D341Med (cell line): ENCODE results near the gene PARD3.

Experiments used
- DNase-seq: peaks from one replicate; pipeline ENCODE4 v3.0.0; 2012; ENCODE audit warnings: low spot score

Gene PARD3

GRCh38 chr10:34492081-34492480 lies 323.0 kb downstream of the PARD3 start:
- DNase-seq: no peak

GRCh38 chr10:34491678-34492077 lies 323.4 kb downstream of the PARD3 start:
- no peak for DNase-seq

GRCh38 chr10:34489973-34490745 lies 324.9 kb downstream of the PARD3 start:
- no peak for DNase-seq

GRCh38 chr10:34489411-34489810 lies 325.7 kb downstream of the PARD3 start:
- DNase-seq: no peak

GRCh38 chr10:34488476-34489130 lies 326.5 kb downstream of the PARD3 start:
- DNase-seq: no peak

GRCh38 chr10:34486008-34486407 lies 329.1 kb downstream of the PARD3 start:
- no peak for DNase-seq

GRCh38 chr10:34484164-34484563 lies 330.9 kb downstream of the PARD3 start:
- no peak for DNase-seq

GRCh38 chr10:34480345-34480744 lies 334.8 kb downstream of the PARD3 start:
- DNase-seq: no peak

GRCh38 chr10:34479520-34480179 lies 335.4 kb downstream of the PARD3 start:
- no peak for DNase-seq

GRCh38 chr10:34477249-34477648 lies 337.8 kb downstream of the PARD3 start:
- no peak for DNase-seq

GRCh38 chr10:34476608-34477007 lies 338.5 kb downstream of the PARD3 start:
- no peak for DNase-seq

GRCh38 chr10:34475786-34476185 lies 339.3 kb downstream of the PARD3 start:
- no peak for DNase-seq

- no peak for DNase-seq
These were observed 339.8 kb downstream of the PARD3 start for GRCh38 chr10:34475274-34475646.

GRCh38 chr10:34474555-34475273 lies 340.4 kb downstream of the PARD3 start:
- no peak for DNase-seq

GRCh38 chr10:34474009-34474376 lies 341.1 kb downstream of the PARD3 start:
- DNase-seq: no peak

- no peak for DNase-seq
These were observed 341.7 kb downstream of the PARD3 start for GRCh38 chr10:34473174-34474008.

- DNase-seq: no peak
These were observed 344.8 kb downstream of the PARD3 start for GRCh38 chr10:34470307-34470706.

- DNase-seq: no peak
These were observed 345.6 kb downstream of the PARD3 start for GRCh38 chr10:34469446-34469845.

GRCh38 chr10:34467902-34468301 lies 347.2 kb downstream of the PARD3 start:
- DNase-seq: no peak

- DNase-seq: no peak
These were observed 347.7 kb downstream of the PARD3 start for GRCh38 chr10:34467364-34467763.

GRCh38 chr10:34465678-34466077 lies 349.4 kb downstream of the PARD3 start:
- no peak for DNase-seq

- DNase-seq: no peak
These were observed 350.5 kb downstream of the PARD3 start for GRCh38 chr10:34464591-34464990.
